Measurements from ENCODE around the gene FNDC3B. TPM values are rescaled to one million over a fixed set of nuclear protein-coding genes. Genes with fewer than 3 reads are reported as not detected.

The FNDC3B gene
- total and polyA plus RNA-seq, 2 donors (not counting 3 experiments of a cell fraction or from before 2014, with no cell fraction given) = 91.6 to 295 TPM

GRCh38 chr3:172099495-172099808, 60.1 kb downstream of the FNDC3B start:
- Histone ChIP-seq H3K27ac (ENCODE audit: insufficient read depth, low read depth, low read length) (no peak overlapping the region), H3K4me2 (ENCODE audit: insufficient read depth, low read length) (no peak overlapping the region), H2AFZ (ENCODE audit: low read depth, low read length) (no peak overlapping the region), H3K36me3 (ENCODE audit: control insufficient read depth in 2 of 2, extremely low read depth in 1 of 2, insufficient read depth in 2 of 2, low read length in 2 of 2) (peaks cover 0 to 2% of the 10 kb centered on the region in 2 experiments), H4K20me1 (replicated peaks; ENCODE audit: control insufficient read depth, extremely low read depth, insufficient read depth, low read length) (peaks cover 22% of the 10 kb centered on the region), H3K9me1 (replicated peaks; ENCODE audit: control insufficient read depth, extremely low read depth, insufficient read depth, low read length) (no peaks in the 10 kb centered on the region), H3K4me1 (ENCODE audit: control insufficient read depth, extremely low read depth, insufficient read depth, low read length) (peaks cover 39% of the 10 kb centered on the region), H3K27me3 (ENCODE audit: control insufficient read depth in 2 of 2, insufficient read depth in 2 of 2, low read length in 2 of 2) (no peaks in the 10 kb centered on the region), H3K9ac (replicated peaks; ENCODE audit: extremely low read depth, insufficient read depth, low read length) (no peak overlapping the region), H3K9me3 (replicated peaks; ENCODE audit: control insufficient read depth, insufficient read depth, low read length) (no peaks in the 10 kb centered on the region), H3K4me3 (replicated peaks in 1 of 3; ENCODE audit: insufficient read depth in 1 of 3, low read depth in 1 of 3, low read length in 3 of 3) (no peak overlapping the region), H3K79me2 (ENCODE audit: control insufficient read depth, insufficient read depth, low read length) (peaks cover 98% of the 10 kb centered on the region)
- DNase-seq (ENCODE audit: low read depth, low spot score) = no peak
- ChIA-PET POLR2A (no interaction called here), CTCF (no interaction called here)
- no TSS peak for BruUV-seq (replicated peaks)
- TF ChIP-seq MYC (IDR thresholded peaks at IDR 0.05; ENCODE audit: low read depth, low read length) (no peak), FOS (IDR thresholded peaks at IDR 0.05; ENCODE audit: borderline replicate concordance, insufficient read depth, low read length) (no peak), GATA2 (IDR thresholded peaks at IDR 0.05; ENCODE audit: insufficient read depth, insufficient read length, low read depth, low read length) (no peak), POLR2AphosphoS5 (IDR thresholded peaks at IDR 0.05; ENCODE audit: insufficient read depth, low read depth, low read length) (no peak), POLR2A (IDR thresholded peaks at IDR 0.05; ENCODE audit: low read depth, low read length) (no peak), MAX (IDR thresholded peaks at IDR 0.05; ENCODE audit: insufficient read depth, insufficient read length) (no peak), JUN (IDR thresholded peaks at IDR 0.05; ENCODE audit: borderline replicate concordance, insufficient read depth, insufficient read length, low read depth) (no peak), EZH2 (IDR thresholded peaks at IDR 0.05; ENCODE audit: borderline replicate concordance, low read depth, low read length, severe bottlenecking) (no peak)
- TF ChIP-seq, protein P1, sequence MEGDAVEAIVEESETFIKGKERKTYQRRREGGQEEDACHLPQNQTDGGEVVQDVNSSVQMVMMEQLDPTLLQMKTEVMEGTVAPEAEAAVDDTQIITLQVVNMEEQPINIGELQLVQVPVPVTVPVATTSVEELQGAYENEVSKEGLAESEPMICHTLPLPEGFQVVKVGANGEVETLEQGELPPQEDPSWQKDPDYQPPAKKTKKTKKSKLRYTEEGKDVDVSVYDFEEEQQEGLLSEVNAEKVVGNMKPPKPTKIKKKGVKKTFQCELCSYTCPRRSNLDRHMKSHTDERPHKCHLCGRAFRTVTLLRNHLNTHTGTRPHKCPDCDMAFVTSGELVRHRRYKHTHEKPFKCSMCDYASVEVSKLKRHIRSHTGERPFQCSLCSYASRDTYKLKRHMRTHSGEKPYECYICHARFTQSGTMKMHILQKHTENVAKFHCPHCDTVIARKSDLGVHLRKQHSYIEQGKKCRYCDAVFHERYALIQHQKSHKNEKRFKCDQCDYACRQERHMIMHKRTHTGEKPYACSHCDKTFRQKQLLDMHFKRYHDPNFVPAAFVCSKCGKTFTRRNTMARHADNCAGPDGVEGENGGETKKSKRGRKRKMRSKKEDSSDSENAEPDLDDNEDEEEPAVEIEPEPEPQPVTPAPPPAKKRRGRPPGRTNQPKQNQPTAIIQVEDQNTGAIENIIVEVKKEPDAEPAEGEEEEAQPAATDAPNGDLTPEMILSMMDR (IDR thresholded peaks at IDR 0.05; ENCODE audit: extremely low read depth in 1 of 2, insufficient read depth in 1 of 2, low read depth in 1 of 2, low read length in 2 of 2) = no peak
- FAIRE-seq = no peak
- intact Hi-C loops (cut with micrococcal nuclease) (no loop called here), dilution Hi-C loops (cut with MboI; ENCODE audit: extremely low pct_ligation_motif_present, low sequenced_read_pairs) (no loop called here)
